CD1c-positive myeloid dendritic cell (primary cell): ENCODE measurements around the gene TDG.
"Not testable (repeated sequence)": the region's sequence is repeated elsewhere in the genome, so short reads cannot be mapped to it uniquely, and the experiment has no call there.

Source experiments
- DNase-seq: peaks from one replicate; pipeline ENCODE4 v3.0.0-alpha.2; 2016; ENCODE audit errors: extremely low spot score

TDG gene

GRCh38 chr12:104022786-104023185, 57.1 kb downstream of the TDG start:
- no peak for DNase-seq

DNA sequence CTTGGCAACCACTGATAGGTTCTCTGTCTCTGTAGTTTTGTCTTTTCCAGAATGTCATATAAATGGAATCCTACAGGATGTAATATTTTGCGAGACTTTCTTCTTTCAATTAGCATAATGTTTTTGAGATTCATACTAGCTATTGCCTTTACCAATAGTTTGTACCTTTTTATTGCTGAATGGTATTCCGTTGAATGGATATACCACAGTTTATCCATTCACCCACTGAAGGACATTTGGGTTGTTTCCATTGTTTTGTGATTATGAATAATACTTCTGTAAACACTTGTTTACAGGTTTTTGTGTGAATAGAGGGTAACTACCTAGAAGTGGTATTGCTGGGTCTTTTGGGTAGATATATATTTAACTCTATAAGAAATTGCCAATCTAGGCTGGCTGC, 58.0 kb downstream of the TDG start:
- DNase-seq: no peak

GRCh38 chr12:104024348-104024747, 58.7 kb downstream of the TDG start:
- no peak for DNase-seq

GRCh38 chr12:104025771-104026170, 60.1 kb downstream of the TDG start:
- DNase-seq: no peak

DNA sequence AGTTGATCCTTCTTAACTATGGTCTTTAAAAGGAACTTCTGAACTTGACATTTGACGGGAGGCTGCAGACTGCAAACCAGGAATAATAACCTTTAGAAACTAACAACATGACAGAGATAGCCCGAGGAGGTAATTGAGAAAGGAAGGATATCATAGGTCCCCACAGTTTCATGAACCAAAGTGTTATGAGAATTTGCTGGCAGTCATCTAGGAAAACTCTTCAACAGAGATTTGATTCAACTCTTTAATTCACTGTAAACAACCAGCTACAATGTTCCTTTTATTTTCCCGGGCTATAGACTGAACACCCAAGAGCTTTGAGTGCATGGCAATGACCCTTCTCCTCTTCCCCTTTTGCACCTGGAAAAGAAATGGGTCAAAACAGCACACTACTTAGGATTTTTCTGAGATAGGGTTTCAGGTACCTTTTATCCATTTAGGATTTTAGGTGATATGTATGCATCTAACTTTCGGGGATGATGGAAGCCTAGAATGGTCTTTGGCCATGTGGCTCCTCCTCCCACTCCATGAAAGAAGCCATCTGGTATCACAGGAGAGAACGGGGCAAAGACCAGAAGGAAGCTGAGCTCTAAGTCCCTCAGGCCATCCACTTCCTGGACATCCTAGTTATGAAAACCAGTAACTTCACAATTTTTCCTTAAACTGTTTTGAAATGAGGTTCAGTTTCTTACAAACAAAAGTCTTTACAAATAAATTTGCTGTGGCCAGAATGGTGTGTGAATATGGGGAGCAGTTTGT, 61.3 kb downstream of the TDG start:
- no peak for DNase-seq

GRCh38 chr12:104030596-104030995, 64.9 kb downstream of the TDG start:
- not testable (repeated sequence) for DNase-seq

GRCh38 chr12:104036143-104036542, 70.5 kb downstream of the TDG start:
- DNase-seq: not testable (repeated sequence)
